Liver (tissue), 9 donors: ENCODE results near the gene MOB3B. TPM values are rescaled to one million over a fixed set of nuclear protein-coding genes. Genes with fewer than 3 reads are reported as not detected.

ENCODE experiments used
- DNase-seq: peaks from one replicate; pipeline ENCODE4 v3.0.0-alpha.2; 2017; ENCODE audit warnings: low spot score
- H3K27ac ChIP-seq, 2 donors: one replicate each; pipeline ENCODE4 v1.7.0; 2013; ENCODE audit warnings: inconsistent platforms in 2 of 2, low read length in 2 of 2, control low read depth in 1 of 2, low read depth in 1 of 2, mild to moderate bottlenecking in 1 of 2
- H3K27me3 ChIP-seq, 4 donors: one replicate each; pipeline versions ENCODE4 v1.6.1 to v1.7.0; 2013; ENCODE audit warnings: low read length in 3 of 4, inconsistent platforms in 1 of 4, mild to moderate bottlenecking in 1 of 4, moderate library complexity in 1 of 4; ENCODE audit not compliant: control insufficient read depth in 4 of 4, insufficient read depth in 4 of 4
- H3K36me3 ChIP-seq, 4 donors: one replicate each; pipeline versions ENCODE4 v1.6.1 to v1.7.0; 2013; ENCODE audit warnings: low read length in 3 of 4, mild to moderate bottlenecking in 3 of 4, low read depth in 1 of 4, moderate library complexity in 1 of 4; ENCODE audit not compliant: control insufficient read depth in 4 of 4, insufficient read depth in 3 of 4
- H3K4me1 ChIP-seq, 4 donors: one replicate each; pipeline versions ENCODE4 v1.6.1 to v1.7.0; 2013; ENCODE audit warnings: low read length in 3 of 4, mild to moderate bottlenecking in 3 of 4, moderate library complexity in 1 of 4; ENCODE audit not compliant: control insufficient read depth in 4 of 4, insufficient read depth in 4 of 4
- H3K4me3 ChIP-seq, 3 donors: one replicate each; pipeline versions ENCODE4 v1.6.1 to v1.7.0; 2013; ENCODE audit warnings: low read length in 3 of 3, control low read depth in 1 of 3, low read depth in 1 of 3, mild to moderate bottlenecking in 1 of 3
- H3K9ac ChIP-seq, 2 donors: one replicate each; pipeline ENCODE4 v1.7.0; 2013; ENCODE audit warnings: low read length in 2 of 2, mild to moderate bottlenecking in 2 of 2, moderate library complexity in 2 of 2, control low read depth in 1 of 2, low read depth in 1 of 2
- H3K9me3 ChIP-seq, 4 donors: one replicate each; pipeline versions ENCODE4 v1.6.1 to v1.7.0; 2013; ENCODE audit warnings: low read length in 3 of 4; ENCODE audit not compliant: control insufficient read depth in 4 of 4
- FOXA2 ChIP-seq: IDR thresholded peaks from 2 replicates; pipeline ENCODE4 v1.6.1; 2016; ENCODE audit warnings: antibody characterized with exemption
- GABPA ChIP-seq, 2 donors: IDR thresholded peaks in 1 of 2; conservative IDR thresholded peaks in 1 of 2; 2 replicates each; pipeline ENCODE4 v1.6.1; 2016; ENCODE audit warnings: antibody characterized with exemption in 2 of 2, mild to moderate bottlenecking in 1 of 2, moderate library complexity in 1 of 2
- HNF4G ChIP-seq: IDR thresholded peaks from 2 replicates; pipeline ENCODE4 v1.6.1; 2016; ENCODE audit warnings: antibody characterized with exemption
- NR2F2 ChIP-seq: IDR thresholded peaks from 2 replicates; pipeline ENCODE4 v1.6.1; 2016; ENCODE audit warnings: antibody characterized with exemption
- RAD21 ChIP-seq, 2 donors: IDR thresholded peaks; 2 replicates each; pipeline ENCODE4 v1.6.1; 2016; ENCODE audit warnings: antibody characterized with exemption in 2 of 2, mild to moderate bottlenecking in 2 of 2
- RXRA ChIP-seq, 2 donors: IDR thresholded peaks; 2 replicates each; pipeline ENCODE4 v1.6.1; 2017 to 2018; ENCODE audit warnings: antibody characterized with exemption in 2 of 2, mild to moderate bottlenecking in 1 of 2
- SP1 ChIP-seq: IDR thresholded peaks from 2 replicates; pipeline ENCODE4 v1.6.1; 2018; ENCODE audit warnings: antibody characterized with exemption, mild to moderate bottlenecking
- TAF1 ChIP-seq: conservative IDR thresholded peaks from 2 replicates; pipeline ENCODE4 v1.6.1; 2016; ENCODE audit warnings: antibody characterized with exemption, mild to moderate bottlenecking
- YY1 ChIP-seq: IDR thresholded peaks from 2 replicates; pipeline ENCODE4 v1.6.1; 2016; ENCODE audit warnings: antibody characterized with exemption, mild to moderate bottlenecking
- WGBS: extraction: QIAGEN DNeasy Blood & Tissue Kit; methylation state at CpG from one replicate; pipeline ENCODE4 v1.1.7; 2013; 5-methylcytosine and 5-hydroxymethylcytosine counted together
- polyA plus RNA-seq, 2 donors: library from polyadenylated mRNA; stranded (reverse) in 1 of 2; unstranded in 1 of 2; fragments of 200-250 nt in 1 of 2; fragments of >200 nt in 1 of 2; fragmentation: Nextera tagmentation in 1 of 2; extraction: Ambion mirVana in 1 of 2; gene quantifications; one replicate each; pipeline versions ENCODE4 v1.2.1 to v1.2.3, GENCODE V29; 2013 to 2015
- total RNA-seq, 2 donors: library from RNA; depleted of rRNA; stranded (reverse); fragments of >200 nt; gene quantifications; one replicate each; pipeline ENCODE4 v1.2.3, GENCODE V29; 2014
- TF ChIP-seq, protein P1 (sequence below): IDR thresholded peaks from 2 replicates; pipeline ENCODE4 v1.6.1; 2016; ENCODE audit warnings: antibody characterized with exemption
- TF ChIP-seq, protein P2 (sequence below): fragments of 150-350 bp; IDR thresholded peaks from 2 replicates; pipeline ENCODE4 v1.5.1; 2017; ENCODE audit warnings: improper control_type of control experiment, low read depth, low read length; ENCODE audit not compliant: missing input control
- TF ChIP-seq, protein P3 (sequence below): IDR thresholded peaks from 2 replicates; pipeline ENCODE4 v1.6.1; 2016; ENCODE audit warnings: antibody characterized with exemption, mild to moderate bottlenecking
- TF ChIP-seq, protein P4 (sequence below): IDR thresholded peaks from 2 replicates; pipeline ENCODE4 v1.6.1; 2016; ENCODE audit warnings: antibody characterized with exemption
- donor health status: healthy.
- donor health status: healthy.
- donor health status: healthy.
- donor health status: healthy.
- donor health status: healthy.

The MOB3B gene
- total and polyA plus RNA-seq, 4 donors: 0.36 to 1.1 (median 0.76) TPM

DNA sequence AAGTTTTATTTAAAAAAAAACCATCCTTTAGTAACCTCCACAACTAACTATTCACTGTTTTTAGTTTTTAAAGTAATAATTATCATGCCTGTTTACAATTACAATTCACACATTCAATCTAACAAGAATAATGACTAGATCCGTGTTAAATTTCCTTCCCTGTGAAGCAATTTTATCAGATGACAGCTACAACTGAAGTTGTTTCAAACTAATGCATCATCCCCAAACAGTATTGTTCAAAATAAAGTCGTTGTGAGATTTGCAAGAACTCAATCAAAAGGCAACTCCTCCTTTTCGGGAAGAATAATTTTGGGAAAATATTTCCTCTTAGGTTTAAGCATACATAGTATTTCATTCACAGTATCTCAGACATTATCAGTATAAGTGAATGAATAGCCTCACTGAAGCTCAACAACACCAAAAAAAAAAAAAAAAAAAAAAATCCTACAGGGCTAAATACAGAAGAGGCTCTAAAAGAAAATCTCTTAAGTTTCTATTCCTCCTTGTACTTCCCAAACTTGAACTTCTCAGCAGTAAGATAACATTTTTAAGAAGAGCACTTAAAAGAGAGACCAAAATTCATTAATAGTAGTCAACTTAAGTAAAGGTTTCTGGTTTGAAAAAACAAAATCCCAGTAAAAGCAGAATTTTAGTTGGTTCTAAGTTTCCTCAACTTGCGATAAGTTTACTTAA lies 34.3 kb upstream of the MOB3B start:
- Histone ChIP-seq H3K4me1 (peaks cover 0 to 15% (median 8%) of the 10 kb centered on the region in 4 donors), H3K9ac (no peak overlapping the region), H3K36me3 (peaks cover 0 to 26% (median 15%) of the 10 kb centered on the region in 4 donors), H3K4me3 (no peak overlapping the region), H3K27ac (no peak overlapping the region), H3K9me3 (no peaks in the 10 kb centered on the region), H3K27me3 (no peaks in the 10 kb centered on the region)
- 89% methylated on average over 4 of the region's 4 CpGs for whole genome bisulfite sequencing
- DNase-seq: no peak
- TF ChIP-seq FOXA2 (no peak), GABPA (IDR thresholded peaks at IDR 0.05 in 1 of 2, conservative IDR thresholded peaks at IDR 0.05 in 1 of 2) (no peak), RAD21 (IDR thresholded peaks at IDR 0.05) (no peak), NR2F2 (no peak), RXRA (IDR thresholded peaks at IDR 0.05) (no peak), SP1 (no peak)
- TF ChIP-seq, protein P1, sequence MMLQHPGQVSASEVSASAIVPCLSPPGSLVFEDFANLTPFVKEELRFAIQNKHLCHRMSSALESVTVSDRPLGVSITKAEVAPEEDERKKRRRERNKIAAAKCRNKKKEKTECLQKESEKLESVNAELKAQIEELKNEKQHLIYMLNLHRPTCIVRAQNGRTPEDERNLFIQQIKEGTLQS: no peak

DNA sequence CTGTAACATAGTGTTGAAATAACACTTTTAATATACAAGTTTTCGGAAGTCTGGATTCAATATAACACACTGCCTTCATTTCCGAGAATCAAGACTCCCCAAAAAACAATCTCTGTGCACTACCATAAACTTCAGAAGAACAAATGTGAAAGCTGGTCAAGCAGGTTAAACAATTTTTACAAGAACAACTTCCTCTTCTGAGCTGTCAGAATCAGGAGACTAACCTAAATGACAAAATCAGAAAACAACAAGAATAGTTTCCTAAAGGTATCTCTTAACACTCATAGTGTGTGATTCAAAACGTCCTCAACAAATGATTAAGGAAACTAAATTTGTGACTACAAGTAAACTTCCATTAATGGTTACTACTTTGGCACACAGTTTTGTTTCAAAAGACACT lies 32.1 kb upstream of the MOB3B start:
- Histone ChIP-seq H3K9me3 (no peaks in the 10 kb centered on the region), H3K27ac (no peak overlapping the region), H3K27me3 (no peaks in the 10 kb centered on the region), H3K4me1 (peaks cover 0 to 13% (median 6%) of the 10 kb centered on the region in 4 donors), H3K36me3 (peaks cover 0 to 45% (median 29%) of the 10 kb centered on the region in 4 donors), H3K4me3 (no peak overlapping the region), H3K9ac (no peak overlapping the region)
- TF ChIP-seq RAD21 (IDR thresholded peaks at IDR 0.05): no peak
- DNase-seq: no peak
- whole genome bisulfite sequencing: 84% methylated on average over 3 of the region's 3 CpGs

DNA sequence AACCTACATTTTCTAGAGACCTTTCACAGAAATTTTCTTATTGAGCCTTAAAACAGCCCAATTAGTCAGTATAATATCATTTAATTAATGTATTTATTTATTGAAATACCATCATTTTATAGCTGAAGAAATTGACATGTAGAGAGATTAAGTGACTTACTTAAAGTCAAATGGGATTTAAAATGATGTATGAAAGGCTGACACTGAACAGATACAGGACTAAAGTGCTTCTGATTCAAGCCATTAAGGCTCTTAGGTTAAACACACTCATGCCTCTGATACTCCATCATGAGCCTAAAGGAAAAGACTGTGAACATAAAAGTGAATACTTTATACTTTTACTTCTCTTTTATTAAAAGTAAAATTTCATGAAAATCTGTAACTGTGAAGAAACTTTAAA lies 30.8 kb upstream of the MOB3B start:
- H3K27me3 ChIP-seq: no peaks in the 10 kb centered on the region
- no peak overlapping the region for H3K27ac ChIP-seq
- TF ChIP-seq HNF4G: no peak
- TF ChIP-seq, protein P1: no peak
- TF ChIP-seq, protein P2, sequence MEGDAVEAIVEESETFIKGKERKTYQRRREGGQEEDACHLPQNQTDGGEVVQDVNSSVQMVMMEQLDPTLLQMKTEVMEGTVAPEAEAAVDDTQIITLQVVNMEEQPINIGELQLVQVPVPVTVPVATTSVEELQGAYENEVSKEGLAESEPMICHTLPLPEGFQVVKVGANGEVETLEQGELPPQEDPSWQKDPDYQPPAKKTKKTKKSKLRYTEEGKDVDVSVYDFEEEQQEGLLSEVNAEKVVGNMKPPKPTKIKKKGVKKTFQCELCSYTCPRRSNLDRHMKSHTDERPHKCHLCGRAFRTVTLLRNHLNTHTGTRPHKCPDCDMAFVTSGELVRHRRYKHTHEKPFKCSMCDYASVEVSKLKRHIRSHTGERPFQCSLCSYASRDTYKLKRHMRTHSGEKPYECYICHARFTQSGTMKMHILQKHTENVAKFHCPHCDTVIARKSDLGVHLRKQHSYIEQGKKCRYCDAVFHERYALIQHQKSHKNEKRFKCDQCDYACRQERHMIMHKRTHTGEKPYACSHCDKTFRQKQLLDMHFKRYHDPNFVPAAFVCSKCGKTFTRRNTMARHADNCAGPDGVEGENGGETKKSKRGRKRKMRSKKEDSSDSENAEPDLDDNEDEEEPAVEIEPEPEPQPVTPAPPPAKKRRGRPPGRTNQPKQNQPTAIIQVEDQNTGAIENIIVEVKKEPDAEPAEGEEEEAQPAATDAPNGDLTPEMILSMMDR: no peak
- H3K9me3 ChIP-seq: no peaks in the 10 kb centered on the region
- peaks cover 0 to 3% (median 1%) of the 10 kb centered on the region in 4 donors for H3K4me1 ChIP-seq
- H3K36me3 ChIP-seq: peaks cover 0 to 58% (median 37%) of the 10 kb centered on the region in 4 donors
- DNase-seq: no peak
- no peak overlapping the region for H3K9ac ChIP-seq
- H3K4me3 ChIP-seq: no peak overlapping the region

DNA sequence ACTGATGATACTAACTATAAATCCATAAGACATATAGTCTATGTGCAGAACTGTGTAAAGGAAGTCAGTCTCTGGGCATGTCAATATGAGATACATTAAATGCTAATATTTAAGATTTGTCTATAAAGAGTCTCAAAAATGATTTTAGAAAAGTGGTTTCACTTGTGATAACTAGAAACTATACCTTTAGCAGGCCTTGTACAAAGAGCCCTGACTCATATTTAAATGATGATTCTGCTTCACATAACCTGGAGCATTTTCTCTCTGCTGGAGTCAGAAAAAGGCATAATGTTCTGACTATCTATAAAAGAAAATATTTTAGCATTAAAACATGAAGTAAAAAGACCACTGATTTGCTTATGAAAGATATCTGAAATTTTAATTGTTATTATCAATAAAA lies 28.7 kb upstream of the MOB3B start:
- Histone ChIP-seq H3K36me3 (peaks cover 0 to 65% (median 46%) of the 10 kb centered on the region in 4 donors), H3K4me1 (no peaks in the 10 kb centered on the region), H3K9ac (no peak overlapping the region), H3K4me3 (no peak overlapping the region), H3K9me3 (no peaks in the 10 kb centered on the region), H3K27me3 (no peaks in the 10 kb centered on the region), H3K27ac (no peak overlapping the region)
- DNase-seq: no peak
- TF ChIP-seq FOXA2 (no peak), TAF1 (no peak), YY1 (no peak)
- TF ChIP-seq, protein P1: no peak
- TF ChIP-seq, protein P3, sequence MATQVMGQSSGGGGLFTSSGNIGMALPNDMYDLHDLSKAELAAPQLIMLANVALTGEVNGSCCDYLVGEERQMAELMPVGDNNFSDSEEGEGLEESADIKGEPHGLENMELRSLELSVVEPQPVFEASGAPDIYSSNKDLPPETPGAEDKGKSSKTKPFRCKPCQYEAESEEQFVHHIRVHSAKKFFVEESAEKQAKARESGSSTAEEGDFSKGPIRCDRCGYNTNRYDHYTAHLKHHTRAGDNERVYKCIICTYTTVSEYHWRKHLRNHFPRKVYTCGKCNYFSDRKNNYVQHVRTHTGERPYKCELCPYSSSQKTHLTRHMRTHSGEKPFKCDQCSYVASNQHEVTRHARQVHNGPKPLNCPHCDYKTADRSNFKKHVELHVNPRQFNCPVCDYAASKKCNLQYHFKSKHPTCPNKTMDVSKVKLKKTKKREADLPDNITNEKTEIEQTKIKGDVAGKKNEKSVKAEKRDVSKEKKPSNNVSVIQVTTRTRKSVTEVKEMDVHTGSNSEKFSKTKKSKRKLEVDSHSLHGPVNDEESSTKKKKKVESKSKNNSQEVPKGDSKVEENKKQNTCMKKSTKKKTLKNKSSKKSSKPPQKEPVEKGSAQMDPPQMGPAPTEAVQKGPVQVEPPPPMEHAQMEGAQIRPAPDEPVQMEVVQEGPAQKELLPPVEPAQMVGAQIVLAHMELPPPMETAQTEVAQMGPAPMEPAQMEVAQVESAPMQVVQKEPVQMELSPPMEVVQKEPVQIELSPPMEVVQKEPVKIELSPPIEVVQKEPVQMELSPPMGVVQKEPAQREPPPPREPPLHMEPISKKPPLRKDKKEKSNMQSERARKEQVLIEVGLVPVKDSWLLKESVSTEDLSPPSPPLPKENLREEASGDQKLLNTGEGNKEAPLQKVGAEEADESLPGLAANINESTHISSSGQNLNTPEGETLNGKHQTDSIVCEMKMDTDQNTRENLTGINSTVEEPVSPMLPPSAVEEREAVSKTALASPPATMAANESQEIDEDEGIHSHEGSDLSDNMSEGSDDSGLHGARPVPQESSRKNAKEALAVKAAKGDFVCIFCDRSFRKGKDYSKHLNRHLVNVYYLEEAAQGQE: no peak
- TF ChIP-seq, protein P2: no peak
- TF ChIP-seq, protein P4, sequence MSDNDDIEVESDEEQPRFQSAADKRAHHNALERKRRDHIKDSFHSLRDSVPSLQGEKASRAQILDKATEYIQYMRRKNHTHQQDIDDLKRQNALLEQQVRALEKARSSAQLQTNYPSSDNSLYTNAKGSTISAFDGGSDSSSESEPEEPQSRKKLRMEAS: no peak
